ENCODE data around the gene PRKCH. TPM values are rescaled to one million over a fixed set of nuclear protein-coding genes. Genes with fewer than 3 reads are reported as not detected.
"Not testable (repeated sequence)": the region's sequence is repeated elsewhere in the genome, so short reads cannot be mapped to it uniquely, and the experiment has no call there.

Gene PRKCH
- total RNA-seq, 1 experiment from 2014 or later: 10.3 TPM

DNA sequence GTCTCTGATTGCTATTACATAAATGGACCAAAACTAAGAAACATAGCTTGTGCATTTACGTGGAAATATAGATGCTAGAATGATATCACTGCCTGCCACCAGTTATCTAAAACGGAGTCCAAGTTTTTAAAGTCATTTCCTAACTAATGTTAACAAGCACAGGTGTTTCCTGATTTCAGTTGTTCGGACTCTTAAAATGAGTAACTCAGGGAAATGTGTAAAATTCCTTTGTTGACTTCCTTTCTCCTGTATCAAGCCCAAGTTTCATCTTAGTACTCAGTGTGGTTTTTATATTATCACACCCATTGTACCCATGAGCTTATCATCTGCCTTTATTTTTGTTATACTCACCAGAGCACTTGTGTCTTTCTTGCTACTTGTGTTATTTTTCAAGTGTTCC is 13.2 kb upstream of the PRKCH start:
- Mint-ChIP-seq H3K27me3 (ENCODE audit: low read depth) (no peaks in the 10 kb centered on the region), H3K4me3 (no peak overlapping the region), H3K9me3 (peaks cover 54% of the 10 kb centered on the region), H3K4me1 (no peaks in the 10 kb centered on the region), H3K36me3 (peaks cover 26% of the 10 kb centered on the region), H3K27ac (no peak overlapping the region)
- ATAC-seq (no peak), DNase-seq (ENCODE audit: low spot score) (no peak)
- POLR2A ChIA-PET: no interaction called here
- TF ChIP-seq, protein P1, sequence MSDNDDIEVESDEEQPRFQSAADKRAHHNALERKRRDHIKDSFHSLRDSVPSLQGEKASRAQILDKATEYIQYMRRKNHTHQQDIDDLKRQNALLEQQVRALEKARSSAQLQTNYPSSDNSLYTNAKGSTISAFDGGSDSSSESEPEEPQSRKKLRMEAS (CRISPR knock-in tag; IDR thresholded peaks at IDR 0.05): no peak
- TF ChIP-seq, protein P2, sequence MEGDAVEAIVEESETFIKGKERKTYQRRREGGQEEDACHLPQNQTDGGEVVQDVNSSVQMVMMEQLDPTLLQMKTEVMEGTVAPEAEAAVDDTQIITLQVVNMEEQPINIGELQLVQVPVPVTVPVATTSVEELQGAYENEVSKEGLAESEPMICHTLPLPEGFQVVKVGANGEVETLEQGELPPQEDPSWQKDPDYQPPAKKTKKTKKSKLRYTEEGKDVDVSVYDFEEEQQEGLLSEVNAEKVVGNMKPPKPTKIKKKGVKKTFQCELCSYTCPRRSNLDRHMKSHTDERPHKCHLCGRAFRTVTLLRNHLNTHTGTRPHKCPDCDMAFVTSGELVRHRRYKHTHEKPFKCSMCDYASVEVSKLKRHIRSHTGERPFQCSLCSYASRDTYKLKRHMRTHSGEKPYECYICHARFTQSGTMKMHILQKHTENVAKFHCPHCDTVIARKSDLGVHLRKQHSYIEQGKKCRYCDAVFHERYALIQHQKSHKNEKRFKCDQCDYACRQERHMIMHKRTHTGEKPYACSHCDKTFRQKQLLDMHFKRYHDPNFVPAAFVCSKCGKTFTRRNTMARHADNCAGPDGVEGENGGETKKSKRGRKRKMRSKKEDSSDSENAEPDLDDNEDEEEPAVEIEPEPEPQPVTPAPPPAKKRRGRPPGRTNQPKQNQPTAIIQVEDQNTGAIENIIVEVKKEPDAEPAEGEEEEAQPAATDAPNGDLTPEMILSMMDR (IDR thresholded peaks at IDR 0.05): no peak
- TF ChIP-seq TEAD4 (CRISPR knock-in tag; IDR thresholded peaks at IDR 0.05) (no peak), ZNF232 (CRISPR knock-in tag; IDR thresholded peaks at IDR 0.05) (no peak), HMGA2 (CRISPR knock-in tag; IDR thresholded peaks at IDR 0.05) (no peak), GRHL2 (CRISPR knock-in tag; IDR thresholded peaks at IDR 0.05; ENCODE audit: insufficient replicate concordance, severe bottlenecking) (no peak), FOXJ3 (CRISPR knock-in tag; IDR thresholded peaks at IDR 0.05; ENCODE audit: borderline replicate concordance) (no peak), ZBTB21 (CRISPR knock-in tag; IDR thresholded peaks at IDR 0.05; ENCODE audit: borderline replicate concordance) (no peak), CBFB (CRISPR knock-in tag; IDR thresholded peaks at IDR 0.05; ENCODE audit: low read depth) (no peak)
- TF ChIP-seq, protein P3, sequence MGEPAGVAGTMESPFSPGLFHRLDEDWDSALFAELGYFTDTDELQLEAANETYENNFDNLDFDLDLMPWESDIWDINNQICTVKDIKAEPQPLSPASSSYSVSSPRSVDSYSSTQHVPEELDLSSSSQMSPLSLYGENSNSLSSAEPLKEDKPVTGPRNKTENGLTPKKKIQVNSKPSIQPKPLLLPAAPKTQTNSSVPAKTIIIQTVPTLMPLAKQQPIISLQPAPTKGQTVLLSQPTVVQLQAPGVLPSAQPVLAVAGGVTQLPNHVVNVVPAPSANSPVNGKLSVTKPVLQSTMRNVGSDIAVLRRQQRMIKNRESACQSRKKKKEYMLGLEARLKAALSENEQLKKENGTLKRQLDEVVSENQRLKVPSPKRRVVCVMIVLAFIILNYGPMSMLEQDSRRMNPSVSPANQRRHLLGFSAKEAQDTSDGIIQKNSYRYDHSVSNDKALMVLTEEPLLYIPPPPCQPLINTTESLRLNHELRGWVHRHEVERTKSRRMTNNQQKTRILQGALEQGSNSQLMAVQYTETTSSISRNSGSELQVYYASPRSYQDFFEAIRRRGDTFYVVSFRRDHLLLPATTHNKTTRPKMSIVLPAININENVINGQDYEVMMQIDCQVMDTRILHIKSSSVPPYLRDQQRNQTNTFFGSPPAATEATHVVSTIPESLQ (CRISPR knock-in tag; IDR thresholded peaks at IDR 0.05): no peak
- TF ChIP-seq, protein P4, sequence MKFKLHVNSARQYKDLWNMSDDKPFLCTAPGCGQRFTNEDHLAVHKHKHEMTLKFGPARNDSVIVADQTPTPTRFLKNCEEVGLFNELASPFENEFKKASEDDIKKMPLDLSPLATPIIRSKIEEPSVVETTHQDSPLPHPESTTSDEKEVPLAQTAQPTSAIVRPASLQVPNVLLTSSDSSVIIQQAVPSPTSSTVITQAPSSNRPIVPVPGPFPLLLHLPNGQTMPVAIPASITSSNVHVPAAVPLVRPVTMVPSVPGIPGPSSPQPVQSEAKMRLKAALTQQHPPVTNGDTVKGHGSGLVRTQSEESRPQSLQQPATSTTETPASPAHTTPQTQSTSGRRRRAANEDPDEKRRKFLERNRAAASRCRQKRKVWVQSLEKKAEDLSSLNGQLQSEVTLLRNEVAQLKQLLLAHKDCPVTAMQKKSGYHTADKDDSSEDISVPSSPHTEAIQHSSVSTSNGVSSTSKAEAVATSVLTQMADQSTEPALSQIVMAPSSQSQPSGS (CRISPR knock-in tag; IDR thresholded peaks at IDR 0.05; ENCODE audit: borderline replicate concordance, low read depth): no peak
- CTCF ChIA-PET: no interaction called here

DNA sequence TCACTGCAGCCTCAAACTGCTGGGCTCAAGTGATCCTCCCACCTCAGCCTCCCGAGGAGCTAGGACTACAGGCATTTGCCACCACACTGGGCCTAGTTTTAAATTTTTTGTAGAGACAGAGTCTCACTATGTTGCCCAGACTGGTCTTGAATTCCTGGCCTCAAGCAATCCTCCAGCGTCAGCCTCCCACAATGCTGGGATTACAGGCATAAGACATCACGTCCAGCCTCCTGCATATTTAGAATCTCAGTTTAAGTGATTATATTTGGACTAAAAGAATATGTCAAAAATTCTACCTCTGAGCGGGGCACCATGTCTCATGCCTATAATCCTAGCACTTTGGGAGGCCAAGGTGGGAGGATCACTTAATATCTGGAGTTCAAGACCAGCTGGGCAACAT is 12.7 kb upstream of the PRKCH start:
- H3K27ac Mint-ChIP-seq; ATAC-seq; H3K27me3 Mint-ChIP-seq (ENCODE audit: low read depth); H3K4me1 Mint-ChIP-seq; H3K4me3 Mint-ChIP-seq; POLR2A ChIA-PET; DNase-seq (ENCODE audit: low spot score): not testable (repeated sequence)
- CTCF ChIA-PET: interaction anchor here (1.3 kb wide), 1 partner anchor 11 kb away, joined by 3 read pairs; no protein-coding TSS in a partner anchor
- peaks cover 54% of the 10 kb centered on the region for H3K9me3 Mint-ChIP-seq
- peaks cover 29% of the 10 kb centered on the region for H3K36me3 Mint-ChIP-seq

DNA sequence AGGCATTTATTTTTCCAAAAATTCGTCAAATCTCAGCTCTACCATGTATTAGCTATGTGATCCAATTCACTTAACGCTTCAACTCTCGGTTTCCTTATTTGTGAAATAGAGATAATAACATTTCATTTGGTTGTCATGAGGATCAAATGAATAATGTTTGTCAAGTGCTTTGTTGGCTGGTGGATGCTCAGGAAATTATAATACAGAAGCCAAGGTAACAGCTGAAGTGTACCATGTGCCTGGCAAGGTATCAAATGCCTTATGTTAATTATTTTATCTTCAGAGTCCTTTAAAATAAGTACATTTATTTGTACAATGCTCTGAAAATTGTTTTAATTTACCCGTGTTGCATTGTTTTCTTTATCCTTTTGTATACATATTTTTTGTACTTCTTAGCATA is 6.1 kb upstream of the PRKCH start:
- Mint-ChIP-seq H3K27me3 (ENCODE audit: low read depth) (no peaks in the 10 kb centered on the region), H3K9me3 (peaks cover 40% of the 10 kb centered on the region), H3K36me3 (peaks cover 16% of the 10 kb centered on the region), H3K4me3 (no peak overlapping the region), H3K27ac (no peak overlapping the region), H3K4me1 (no peaks in the 10 kb centered on the region)
- no peak for ATAC-seq
- POLR2A ChIA-PET: no interaction called here
- CTCF ChIA-PET: no interaction called here
- DNase-seq (ENCODE audit: low spot score): no peak
- TF ChIP-seq, protein P5, sequence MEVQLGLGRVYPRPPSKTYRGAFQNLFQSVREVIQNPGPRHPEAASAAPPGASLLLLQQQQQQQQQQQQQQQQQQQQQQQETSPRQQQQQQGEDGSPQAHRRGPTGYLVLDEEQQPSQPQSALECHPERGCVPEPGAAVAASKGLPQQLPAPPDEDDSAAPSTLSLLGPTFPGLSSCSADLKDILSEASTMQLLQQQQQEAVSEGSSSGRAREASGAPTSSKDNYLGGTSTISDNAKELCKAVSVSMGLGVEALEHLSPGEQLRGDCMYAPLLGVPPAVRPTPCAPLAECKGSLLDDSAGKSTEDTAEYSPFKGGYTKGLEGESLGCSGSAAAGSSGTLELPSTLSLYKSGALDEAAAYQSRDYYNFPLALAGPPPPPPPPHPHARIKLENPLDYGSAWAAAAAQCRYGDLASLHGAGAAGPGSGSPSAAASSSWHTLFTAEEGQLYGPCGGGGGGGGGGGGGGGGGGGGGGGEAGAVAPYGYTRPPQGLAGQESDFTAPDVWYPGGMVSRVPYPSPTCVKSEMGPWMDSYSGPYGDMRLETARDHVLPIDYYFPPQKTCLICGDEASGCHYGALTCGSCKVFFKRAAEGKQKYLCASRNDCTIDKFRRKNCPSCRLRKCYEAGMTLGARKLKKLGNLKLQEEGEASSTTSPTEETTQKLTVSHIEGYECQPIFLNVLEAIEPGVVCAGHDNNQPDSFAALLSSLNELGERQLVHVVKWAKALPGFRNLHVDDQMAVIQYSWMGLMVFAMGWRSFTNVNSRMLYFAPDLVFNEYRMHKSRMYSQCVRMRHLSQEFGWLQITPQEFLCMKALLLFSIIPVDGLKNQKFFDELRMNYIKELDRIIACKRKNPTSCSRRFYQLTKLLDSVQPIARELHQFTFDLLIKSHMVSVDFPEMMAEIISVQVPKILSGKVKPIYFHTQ (CRISPR knock-in tag; IDR thresholded peaks at IDR 0.05): no peak
- TF ChIP-seq MXD4 (CRISPR knock-in tag; IDR thresholded peaks at IDR 0.05; ENCODE audit: borderline replicate concordance) (no peak), GTF2I (CRISPR knock-in tag; conservative IDR thresholded peaks at IDR 0.05) (no peak), GRHL2 (CRISPR knock-in tag; IDR thresholded peaks at IDR 0.05; ENCODE audit: insufficient replicate concordance, severe bottlenecking) (no peak), ZNF396 (CRISPR knock-in tag; IDR thresholded peaks at IDR 0.05; ENCODE audit: borderline replicate concordance) (no peak)
- TF ChIP-seq, protein P6, sequence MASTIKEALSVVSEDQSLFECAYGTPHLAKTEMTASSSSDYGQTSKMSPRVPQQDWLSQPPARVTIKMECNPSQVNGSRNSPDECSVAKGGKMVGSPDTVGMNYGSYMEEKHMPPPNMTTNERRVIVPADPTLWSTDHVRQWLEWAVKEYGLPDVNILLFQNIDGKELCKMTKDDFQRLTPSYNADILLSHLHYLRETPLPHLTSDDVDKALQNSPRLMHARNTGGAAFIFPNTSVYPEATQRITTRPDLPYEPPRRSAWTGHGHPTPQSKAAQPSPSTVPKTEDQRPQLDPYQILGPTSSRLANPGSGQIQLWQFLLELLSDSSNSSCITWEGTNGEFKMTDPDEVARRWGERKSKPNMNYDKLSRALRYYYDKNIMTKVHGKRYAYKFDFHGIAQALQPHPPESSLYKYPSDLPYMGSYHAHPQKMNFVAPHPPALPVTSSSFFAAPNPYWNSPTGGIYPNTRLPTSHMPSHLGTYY (CRISPR knock-in tag; IDR thresholded peaks at IDR 0.05): no peak
- TF ChIP-seq, protein P2 (IDR thresholded peaks at IDR 0.05): no peak
- TF ChIP-seq, protein P7, sequence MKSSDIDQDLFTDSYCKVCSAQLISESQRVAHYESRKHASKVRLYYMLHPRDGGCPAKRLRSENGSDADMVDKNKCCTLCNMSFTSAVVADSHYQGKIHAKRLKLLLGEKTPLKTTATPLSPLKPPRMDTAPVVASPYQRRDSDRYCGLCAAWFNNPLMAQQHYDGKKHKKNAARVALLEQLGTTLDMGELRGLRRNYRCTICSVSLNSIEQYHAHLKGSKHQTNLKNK (CRISPR knock-in tag; IDR thresholded peaks at IDR 0.05): no peak
- TF ChIP-seq, protein P8, sequence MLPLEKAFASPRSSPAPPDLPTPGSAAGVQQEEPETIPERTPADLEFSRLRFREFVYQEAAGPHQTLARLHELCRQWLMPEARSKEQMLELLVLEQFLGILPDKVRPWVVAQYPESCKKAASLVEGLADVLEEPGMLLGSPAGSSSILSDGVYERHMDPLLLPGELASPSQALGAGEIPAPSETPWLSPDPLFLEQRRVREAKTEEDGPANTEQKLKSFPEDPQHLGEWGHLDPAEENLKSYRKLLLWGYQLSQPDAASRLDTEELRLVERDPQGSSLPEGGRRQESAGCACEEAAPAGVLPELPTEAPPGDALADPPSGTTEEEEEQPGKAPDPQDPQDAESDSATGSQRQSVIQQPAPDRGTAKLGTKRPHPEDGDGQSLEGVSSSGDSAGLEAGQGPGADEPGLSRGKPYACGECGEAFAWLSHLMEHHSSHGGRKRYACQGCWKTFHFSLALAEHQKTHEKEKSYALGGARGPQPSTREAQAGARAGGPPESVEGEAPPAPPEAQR (CRISPR knock-in tag; IDR thresholded peaks at IDR 0.05): no peak

Data from WTC11 (cell line).